Testis (tissue), 2 donors: ENCODE results near the gene MAJIN.

ENCODE experiments used
- POLR2A ChIP-seq: fragments of 450-650 bp; IDR thresholded peaks from one replicate; pipeline ENCODE4 v1.6.1; 2017; ENCODE audit warnings: antibody characterized with exemption, mild to moderate bottlenecking, moderate library complexity
- TF ChIP-seq, protein P1 (sequence below), 3 experiments: fragments of 450-650 bp in 2 of 3; fragments of 200-600 bp in 1 of 3; sonication (generic) in 1 of 3; IDR thresholded peaks; one replicate each; pipeline ENCODE4 v1.5.1; 2016 to 2019; ENCODE audit warnings: antibody characterized with exemption in 3 of 3, mild to moderate bottlenecking in 2 of 3, moderate library complexity in 1 of 3

GRCh38 chr11:64921384-64921783 is 50.5 kb downstream of the MAJIN start:
- TF ChIP-seq, protein P1, sequence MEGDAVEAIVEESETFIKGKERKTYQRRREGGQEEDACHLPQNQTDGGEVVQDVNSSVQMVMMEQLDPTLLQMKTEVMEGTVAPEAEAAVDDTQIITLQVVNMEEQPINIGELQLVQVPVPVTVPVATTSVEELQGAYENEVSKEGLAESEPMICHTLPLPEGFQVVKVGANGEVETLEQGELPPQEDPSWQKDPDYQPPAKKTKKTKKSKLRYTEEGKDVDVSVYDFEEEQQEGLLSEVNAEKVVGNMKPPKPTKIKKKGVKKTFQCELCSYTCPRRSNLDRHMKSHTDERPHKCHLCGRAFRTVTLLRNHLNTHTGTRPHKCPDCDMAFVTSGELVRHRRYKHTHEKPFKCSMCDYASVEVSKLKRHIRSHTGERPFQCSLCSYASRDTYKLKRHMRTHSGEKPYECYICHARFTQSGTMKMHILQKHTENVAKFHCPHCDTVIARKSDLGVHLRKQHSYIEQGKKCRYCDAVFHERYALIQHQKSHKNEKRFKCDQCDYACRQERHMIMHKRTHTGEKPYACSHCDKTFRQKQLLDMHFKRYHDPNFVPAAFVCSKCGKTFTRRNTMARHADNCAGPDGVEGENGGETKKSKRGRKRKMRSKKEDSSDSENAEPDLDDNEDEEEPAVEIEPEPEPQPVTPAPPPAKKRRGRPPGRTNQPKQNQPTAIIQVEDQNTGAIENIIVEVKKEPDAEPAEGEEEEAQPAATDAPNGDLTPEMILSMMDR (IDR thresholded peaks at IDR 0.05) = no peak
- TF ChIP-seq POLR2A = no peak
